Fibroblast of the aortic adventitia (primary cell): ENCODE results near the gene ALPK3. TPM values are rescaled to one million over a fixed set of nuclear protein-coding genes. Genes with fewer than 3 reads are reported as not detected.
"Not testable (repeated sequence)": the region's sequence is repeated elsewhere in the genome, so short reads cannot be mapped to it uniquely, and the experiment has no call there.

Experiments
- DNase-seq: peaks from one replicate; pipeline ENCODE4 v3.0.0-alpha.2; 2010; ENCODE audit warnings: low read depth
- H3K4me3 ChIP-seq: 2 replicates; pipeline ENCODE4 v1.5.1; 2011; ENCODE audit warnings: low read depth, mild to moderate bottlenecking, control low read depth, low read length, moderate library complexity
- total RNA-seq: library from RNA; depleted of rRNA; stranded (reverse); fragments of >200 nt; gene quantifications from 2 replicates; pipeline ENCODE4 v1.2.3, GENCODE V29; 2012; ENCODE audit warnings: low replicate concordance
- TF ChIP-seq, protein P1 (sequence below): IDR thresholded peaks from 2 replicates; pipeline ENCODE4 v1.5.1; 2011; ENCODE audit warnings: mild to moderate bottlenecking, low read length, control low read depth, inconsistent platforms; ENCODE audit not compliant: insufficient read depth

The ALPK3 gene
- total RNA-seq, 1 donor = 0.18 TPM

DNA sequence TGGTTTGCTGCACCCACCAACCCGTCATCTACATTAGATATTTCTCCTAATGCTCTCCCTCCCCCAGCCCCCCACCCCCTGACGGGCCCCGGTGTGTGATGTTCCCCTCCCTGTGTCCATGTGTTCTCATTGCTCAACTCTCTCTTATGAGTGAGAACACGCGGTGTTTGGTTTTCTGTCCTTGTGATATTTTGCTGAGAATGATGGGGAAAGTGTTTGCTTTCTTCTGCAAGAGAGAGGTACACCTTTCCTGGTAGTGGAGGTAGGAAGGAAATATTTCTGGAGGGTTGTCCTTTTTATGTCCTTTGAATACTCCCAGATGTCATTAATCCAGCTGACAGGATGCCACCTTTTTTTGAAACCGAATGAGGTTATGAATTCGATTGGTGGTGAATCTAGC is 56.8 kb downstream of the ALPK3 start:
- DNase-seq = no peak
- H3K4me3 ChIP-seq = no peak overlapping the region
- TF ChIP-seq, protein P1, sequence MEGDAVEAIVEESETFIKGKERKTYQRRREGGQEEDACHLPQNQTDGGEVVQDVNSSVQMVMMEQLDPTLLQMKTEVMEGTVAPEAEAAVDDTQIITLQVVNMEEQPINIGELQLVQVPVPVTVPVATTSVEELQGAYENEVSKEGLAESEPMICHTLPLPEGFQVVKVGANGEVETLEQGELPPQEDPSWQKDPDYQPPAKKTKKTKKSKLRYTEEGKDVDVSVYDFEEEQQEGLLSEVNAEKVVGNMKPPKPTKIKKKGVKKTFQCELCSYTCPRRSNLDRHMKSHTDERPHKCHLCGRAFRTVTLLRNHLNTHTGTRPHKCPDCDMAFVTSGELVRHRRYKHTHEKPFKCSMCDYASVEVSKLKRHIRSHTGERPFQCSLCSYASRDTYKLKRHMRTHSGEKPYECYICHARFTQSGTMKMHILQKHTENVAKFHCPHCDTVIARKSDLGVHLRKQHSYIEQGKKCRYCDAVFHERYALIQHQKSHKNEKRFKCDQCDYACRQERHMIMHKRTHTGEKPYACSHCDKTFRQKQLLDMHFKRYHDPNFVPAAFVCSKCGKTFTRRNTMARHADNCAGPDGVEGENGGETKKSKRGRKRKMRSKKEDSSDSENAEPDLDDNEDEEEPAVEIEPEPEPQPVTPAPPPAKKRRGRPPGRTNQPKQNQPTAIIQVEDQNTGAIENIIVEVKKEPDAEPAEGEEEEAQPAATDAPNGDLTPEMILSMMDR = no peak

DNA sequence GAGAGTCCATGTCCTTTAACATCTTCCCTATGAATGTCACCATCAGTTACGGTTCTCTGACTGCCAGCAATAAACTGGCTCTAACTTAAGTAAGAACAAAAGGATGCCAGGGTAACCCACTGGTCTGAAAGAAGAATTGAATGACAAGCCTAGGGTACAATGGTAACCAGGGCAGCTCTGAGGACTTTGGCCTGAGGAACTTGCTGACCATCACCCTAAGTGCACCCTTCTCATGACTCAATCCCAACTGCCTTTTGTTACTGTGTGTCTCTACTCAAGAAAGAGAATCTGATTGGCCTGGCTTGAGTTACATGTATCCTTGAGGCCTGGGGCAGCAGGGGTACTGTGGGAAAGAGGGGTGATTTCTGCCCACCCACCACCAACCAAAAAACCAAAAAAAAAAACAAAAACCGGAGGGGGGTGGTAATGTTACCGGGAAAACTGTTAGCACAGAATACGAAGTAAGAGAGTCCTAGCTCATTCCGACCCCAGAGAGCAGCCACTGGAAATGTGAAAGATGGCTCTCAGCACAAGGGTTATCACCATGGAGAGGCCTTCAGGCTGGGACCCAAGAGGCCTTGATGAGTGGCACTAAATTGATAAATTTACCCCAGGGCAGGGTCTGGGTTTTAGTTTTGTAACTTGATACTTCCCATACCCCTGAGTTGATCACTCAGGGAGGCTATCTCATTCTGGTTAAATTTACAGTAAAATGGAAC is 58.0 kb downstream of the ALPK3 start:
- no peak overlapping the region for H3K4me3 ChIP-seq
- DNase-seq = no peak
- TF ChIP-seq, protein P1 = no peak

DNA sequence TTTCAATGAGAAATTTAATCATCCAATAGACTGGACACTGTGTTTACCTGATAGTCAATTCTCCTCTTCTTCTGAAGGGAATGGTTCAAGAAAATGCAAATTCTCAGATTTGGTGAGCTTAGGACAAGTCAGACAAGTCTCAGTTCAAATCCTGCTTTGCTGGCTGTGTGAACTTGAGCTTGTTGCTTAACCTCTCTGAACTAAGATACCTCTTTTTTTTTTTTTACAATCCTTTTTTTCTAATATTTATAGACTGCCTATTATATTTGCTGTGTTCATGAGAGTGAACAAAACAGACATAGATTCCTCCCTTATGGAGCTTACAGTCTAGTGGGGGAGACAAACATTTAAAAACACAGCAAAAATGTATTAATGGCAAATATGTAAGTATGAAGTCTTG is 59.1 kb downstream of the ALPK3 start:
- TF ChIP-seq, protein P1 = no peak
- H3K4me3 ChIP-seq = no peak overlapping the region
- no peak for DNase-seq

DNA sequence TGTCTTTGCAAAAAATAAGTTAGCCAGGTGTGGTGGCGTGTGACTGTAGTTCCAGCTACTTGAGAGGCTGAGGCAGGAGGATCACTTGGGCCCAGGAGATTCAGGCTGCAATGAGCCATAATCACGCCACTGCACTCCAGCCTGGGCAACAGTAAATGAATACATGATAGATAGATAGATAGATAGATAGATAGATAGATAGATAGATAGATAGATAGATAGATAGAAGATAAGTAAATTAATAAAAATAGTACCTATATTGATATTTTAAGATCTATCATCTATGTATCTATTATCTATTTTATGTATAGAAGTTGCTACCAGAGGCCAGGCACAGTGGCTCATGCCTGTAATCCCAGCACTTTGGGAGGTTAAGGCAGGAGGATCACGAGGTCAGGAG is 60.5 kb downstream of the ALPK3 start:
- H3K4me3 ChIP-seq, DNase-seq: not testable (repeated sequence)

DNA sequence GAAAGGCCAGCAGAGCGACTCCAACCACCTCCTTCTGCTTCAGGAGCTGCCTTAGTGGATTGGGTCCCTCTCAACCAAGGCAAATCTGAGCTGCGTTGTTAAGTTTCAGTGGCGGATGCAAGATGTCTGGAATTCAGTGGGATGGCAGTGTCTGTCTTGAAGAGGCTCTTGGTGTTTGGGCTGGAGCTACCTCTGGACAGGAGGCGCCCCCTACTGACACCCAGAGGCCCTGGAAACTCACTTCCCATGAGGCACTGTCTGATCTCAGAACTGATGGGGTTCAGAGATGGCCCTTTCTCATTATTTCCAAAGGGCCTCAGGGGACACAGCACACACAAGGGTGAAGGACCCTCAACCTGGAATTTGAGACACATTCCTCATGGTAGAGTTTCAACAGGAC is 61.3 kb downstream of the ALPK3 start:
- TF ChIP-seq, protein P1 = peak; percentile 61
- no peak overlapping the region for H3K4me3 ChIP-seq
- peak; percentile 51 for DNase-seq

DNA sequence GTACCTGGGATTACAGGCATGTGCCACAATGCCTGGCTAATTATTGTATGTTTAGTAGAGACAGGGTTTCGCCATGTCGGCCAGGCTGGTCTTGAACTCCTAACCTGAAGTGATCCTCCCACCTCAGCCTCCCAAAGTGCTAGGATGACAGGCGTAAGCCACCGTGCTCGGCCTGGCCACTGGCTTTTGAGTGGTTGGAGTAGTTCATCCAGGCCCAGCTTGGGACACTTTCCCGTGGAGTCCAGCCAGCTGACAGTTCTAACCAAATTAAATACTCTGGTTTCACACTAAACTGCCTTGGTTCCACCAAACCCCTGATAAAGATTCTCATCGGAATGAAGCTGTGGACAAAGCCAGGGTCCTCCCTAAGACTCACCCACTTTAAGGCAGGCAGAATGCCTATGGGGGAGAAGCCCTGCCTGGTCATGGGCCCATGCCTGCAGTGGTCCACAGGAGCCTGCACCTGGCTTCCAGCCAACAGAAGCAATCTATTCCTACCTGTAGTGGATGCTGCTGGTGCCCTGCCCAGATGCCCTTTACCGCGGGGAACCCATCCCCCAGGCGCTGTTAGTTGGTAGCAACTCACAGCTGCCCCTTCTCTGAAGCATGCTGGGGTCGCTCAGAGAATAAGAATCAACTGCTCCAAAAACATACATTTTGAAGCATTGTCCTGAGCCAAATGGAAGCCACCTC is 62.1 kb downstream of the ALPK3 start:
- no peak overlapping the region for H3K4me3 ChIP-seq
- DNase-seq = no peak
- TF ChIP-seq, protein P1 = no peak

DNA sequence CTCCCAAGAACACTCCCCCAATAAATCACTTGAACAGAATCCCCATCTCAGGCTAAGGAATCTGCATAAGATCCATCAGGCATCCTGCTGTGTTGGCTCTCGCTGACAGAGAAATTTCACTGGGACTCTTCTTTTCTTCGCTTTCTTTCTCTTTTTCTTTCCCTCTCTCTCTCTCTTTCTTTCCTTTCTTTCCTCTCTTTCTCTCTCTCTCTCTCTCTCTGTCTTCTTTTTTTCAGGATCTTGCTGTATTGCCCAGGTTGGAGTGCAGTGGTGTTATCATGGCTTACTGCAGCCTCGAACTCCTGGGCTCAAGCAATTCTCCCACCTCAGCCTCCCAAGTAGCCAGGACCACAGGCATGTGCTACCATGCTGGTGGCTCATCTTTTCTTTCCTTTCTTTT is 62.9 kb downstream of the ALPK3 start:
- no peak overlapping the region for H3K4me3 ChIP-seq
- TF ChIP-seq, protein P1 = no peak
- no peak for DNase-seq
